Measurements from ENCODE around the gene RABL6.

RABL6 gene

GRCh38 chr9:136889858-136890257 lies 82.1 kb downstream of the RABL6 start:
- TF ChIP-seq CTCF (conservative IDR thresholded peaks at IDR 0.05; ENCODE audit: control insufficient read depth, insufficient read depth, low read depth, low read length), result no peak
- no peak overlapping the region for H3K4me3 ChIP-seq (ENCODE audit: control insufficient read depth, low read depth, low read length)
- no peak for DNase-seq (ENCODE audit: low read depth)

GRCh38 chr9:136890661-136891060 lies 82.9 kb downstream of the RABL6 start:
- no peak overlapping the region for H3K4me3 ChIP-seq (ENCODE audit: control insufficient read depth, low read depth, low read length)
- no peak for DNase-seq (ENCODE audit: low read depth)
- no peak for TF ChIP-seq CTCF (conservative IDR thresholded peaks at IDR 0.05; ENCODE audit: control insufficient read depth, insufficient read depth, low read depth, low read length)

Data from fibroblast of mammary gland (primary cell).